SK-N-SH treated with all-trans-retinoic acid at 6 μM for 48 hours (cell line): ENCODE measurements around the gene NRGN.

Source experiments
- ATAC-seq: fragments of 200-7000 bp; cut with Tn5 transposase; 3 replicates; pipeline ENCODE4 v1.9.1; 2020; ENCODE audit warnings: mild to moderate bottlenecking, moderate library complexity
- ARNTL ChIP-seq: fragments of 450-650 bp; formaldehyde crosslinking; IDR thresholded peaks from 2 replicates; pipeline ENCODE4 v1.5.0; 2020; ENCODE audit warnings: low read depth, mild to moderate bottlenecking, moderate library complexity, borderline replicate concordance
- CREB5 ChIP-seq: fragments of 250-450 bp; sonication (Bioruptor Pico); IDR thresholded peaks from 2 replicates; pipeline ENCODE4 v1.5.1; 2020; ENCODE audit warnings: low read depth, mild to moderate bottlenecking, moderate library complexity
- CSDC2 ChIP-seq: fragments of 250-450 bp; sonication (Bioruptor Pico); IDR thresholded peaks from 2 replicates; pipeline ENCODE4 v1.5.0; 2020; ENCODE audit warnings: mild to moderate bottlenecking, moderate library complexity
- CSRNP3 ChIP-seq: fragments of 250-450 bp; sonication (Bioruptor Pico); IDR thresholded peaks from 2 replicates; pipeline ENCODE4 v1.5.1; 2021; ENCODE audit warnings: mild to moderate bottlenecking, moderate library complexity
- ESRRG ChIP-seq: fragments of 250-450 bp; sonication (Bioruptor Pico); IDR thresholded peaks from 2 replicates; pipeline ENCODE4 v1.6.1; 2021; ENCODE audit warnings: mild to moderate bottlenecking
- ISL1 ChIP-seq: fragments of 250-450 bp; sonication (Bioruptor Pico); IDR thresholded peaks from 2 replicates; pipeline ENCODE4 v2.1.2; 2022; ENCODE audit warnings: mild to moderate bottlenecking, moderate library complexity
- OSR1 ChIP-seq: fragments of 250-450 bp; sonication (Bioruptor Pico); IDR thresholded peaks from 2 replicates; pipeline ENCODE4 v1.8.0; 2022; ENCODE audit warnings: moderate library complexity, mild to moderate bottlenecking, inconsistent platforms
- PATZ1 ChIP-seq: fragments of 250-450 bp; sonication (Bioruptor Pico); IDR thresholded peaks from 2 replicates; pipeline ENCODE4 v1.8.0; 2020; ENCODE audit warnings: mild to moderate bottlenecking, moderate library complexity, borderline replicate concordance
- POU6F1 ChIP-seq: fragments of 250-450 bp; sonication (Bioruptor Pico); IDR thresholded peaks from 2 replicates; pipeline ENCODE4 v1.8.0; 2021; ENCODE audit warnings: low read depth, mild to moderate bottlenecking, moderate library complexity, borderline replicate concordance
- PPARA ChIP-seq: fragments of 250-450 bp; sonication (Bioruptor Pico); IDR thresholded peaks from 2 replicates; pipeline ENCODE4 v1.5.0; 2020; ENCODE audit warnings: mild to moderate bottlenecking, borderline replicate concordance
- RARB ChIP-seq: fragments of 250-450 bp; sonication (Bioruptor Pico); IDR thresholded peaks from 2 replicates; pipeline ENCODE4 v1.8.0; 2021; ENCODE audit warnings: mild to moderate bottlenecking, moderate library complexity
- SNAI2 ChIP-seq: fragments of 250-450 bp; sonication (Bioruptor Pico); IDR thresholded peaks from 2 replicates; pipeline ENCODE4 v1.5.0; 2020; ENCODE audit warnings: mild to moderate bottlenecking, moderate library complexity
- TCF4 ChIP-seq: fragments of 250-450 bp; sonication (Bioruptor Pico); IDR thresholded peaks from 2 replicates; pipeline ENCODE4 v1.8.0; 2021; ENCODE audit warnings: mild to moderate bottlenecking, moderate library complexity, borderline replicate concordance
- TOX ChIP-seq: fragments of 250-450 bp; sonication (Bioruptor Pico); IDR thresholded peaks from 2 replicates; pipeline ENCODE4 v1.8.0; 2021; ENCODE audit warnings: mild to moderate bottlenecking, moderate library complexity, borderline replicate concordance
- TSHZ2 ChIP-seq: fragments of 250-450 bp; sonication (Bioruptor Pico); IDR thresholded peaks from 2 replicates; pipeline ENCODE4 v1.5.0; 2020; ENCODE audit warnings: mild to moderate bottlenecking, moderate library complexity
- ZC3H10 ChIP-seq: fragments of 250-450 bp; sonication (Bioruptor Pico); IDR thresholded peaks from 2 replicates; pipeline ENCODE4 v1.5.1; 2021; ENCODE audit warnings: mild to moderate bottlenecking, moderate library complexity
- ZFP3 ChIP-seq: fragments of 250-450 bp; sonication (Bioruptor Pico); IDR thresholded peaks from 2 replicates; pipeline ENCODE4 v1.5.0; 2020; ENCODE audit warnings: mild to moderate bottlenecking, moderate library complexity
- ZNF565 ChIP-seq: fragments of 450-650 bp; formaldehyde crosslinking; conservative IDR thresholded peaks from 2 replicates; pipeline ENCODE4 v1.5.0; 2020; ENCODE audit warnings: low read depth, mild to moderate bottlenecking, moderate library complexity
- ZNF70 ChIP-seq: fragments of 450-650 bp; formaldehyde crosslinking; IDR thresholded peaks from 2 replicates; pipeline ENCODE4 v1.5.0; 2020; ENCODE audit warnings: mild to moderate bottlenecking, moderate library complexity
- ZNF8 ChIP-seq: fragments of 450-650 bp; formaldehyde crosslinking; IDR thresholded peaks from 2 replicates; pipeline ENCODE4 v1.5.0; 2020; ENCODE audit warnings: mild to moderate bottlenecking, moderate library complexity

NRGN gene

DNA sequence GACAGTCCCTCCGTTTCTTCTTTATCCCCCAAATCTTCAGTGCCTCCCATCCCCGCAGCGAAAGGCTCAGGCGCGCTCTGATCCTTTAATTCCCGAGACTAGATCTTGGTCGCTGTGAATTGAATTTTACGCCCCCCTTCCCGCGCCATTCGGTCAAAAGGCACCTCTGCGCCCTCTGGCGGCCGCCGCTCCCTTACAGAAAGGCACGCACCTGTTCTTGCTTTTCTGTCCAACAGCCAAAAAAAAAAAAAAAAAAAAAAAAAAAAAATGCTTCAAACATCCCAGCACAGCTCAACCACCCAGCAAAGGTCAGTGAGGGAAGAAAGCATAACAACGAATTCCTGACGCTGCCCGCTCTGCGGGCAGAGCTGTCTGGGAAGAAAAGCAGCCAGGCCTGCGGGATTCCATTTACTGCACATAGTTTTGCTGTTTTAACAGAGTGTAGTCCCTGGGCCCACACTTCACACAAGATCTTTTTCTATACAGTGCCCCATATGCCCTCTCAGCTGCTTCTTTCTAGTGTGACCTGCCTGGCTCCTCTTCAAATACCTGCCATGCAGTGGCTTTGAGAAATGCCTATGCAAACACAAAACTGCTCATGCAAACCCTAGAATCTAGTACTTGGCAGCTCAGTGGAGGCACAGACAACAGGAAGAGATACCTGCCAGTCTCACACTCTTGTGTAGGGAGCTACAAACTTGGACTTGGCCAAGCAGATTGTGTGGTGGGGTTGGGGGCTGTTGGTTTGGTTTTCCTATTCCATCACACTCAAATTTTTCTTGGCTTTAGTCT lies 23.6 kb downstream of the NRGN start:
- peak; percentile 69 for ATAC-seq

GRCh38 chr11:124766156-124766555 lies 26.4 kb downstream of the NRGN start:
- ATAC-seq, result no peak
- TF ChIP-seq ZNF70 (CRISPR knock-in tag), result no peak
- TF ChIP-seq ZFP3 (CRISPR knock-in tag), result no peak
- no peak for TF ChIP-seq CREB5
- TF ChIP-seq POU6F1 (CRISPR knock-in tag), result no peak
- TF ChIP-seq TCF4 (CRISPR knock-in tag), result no peak
- TF ChIP-seq ZNF565 (CRISPR knock-in tag), result no peak
- TF ChIP-seq SNAI2 (CRISPR knock-in tag), result no peak
- no peak for TF ChIP-seq ARNTL (CRISPR knock-in tag)
- no peak for TF ChIP-seq ZNF8
- TF ChIP-seq CSDC2, result no peak
- no peak for TF ChIP-seq ESRRG (CRISPR knock-in tag)
- TF ChIP-seq PATZ1 (CRISPR knock-in tag), result no peak
- no peak for TF ChIP-seq ZC3H10 (CRISPR knock-in tag)
- TF ChIP-seq PPARA (CRISPR knock-in tag), result no peak
- no peak for TF ChIP-seq RARB (CRISPR knock-in tag)
- no peak for TF ChIP-seq OSR1 (CRISPR knock-in tag)

More for the DNA sequence above, 23.6 kb downstream of the NRGN start:
- TF ChIP-seq OSR1 (CRISPR knock-in tag) (no peak), SNAI2 (CRISPR knock-in tag) (no peak), ISL1 (CRISPR knock-in tag) (no peak), ZFP3 (CRISPR knock-in tag) (no peak), TSHZ2 (CRISPR knock-in tag) (no peak), PPARA (CRISPR knock-in tag) (no peak), ZNF565 (CRISPR knock-in tag) (no peak), TOX (CRISPR knock-in tag) (no peak), ESRRG (CRISPR knock-in tag) (no peak), CSRNP3 (CRISPR knock-in tag) (no peak), TCF4 (CRISPR knock-in tag) (no peak), PATZ1 (CRISPR knock-in tag) (no peak), ARNTL (CRISPR knock-in tag) (no peak), CSDC2 (no peak)
